H1 (cell line): ENCODE measurements around the gene USP38. TPM values are rescaled to one million over a fixed set of nuclear protein-coding genes. Genes with fewer than 3 reads are reported as not detected.

Experiments used
- CTCF ChIA-PET: fragments of 300-600 bp; sonication (Branson Sonifier 250); formaldehyde crosslinking; loops from one replicate; lab custom pipeline; 2021; ENCODE audit not compliant: partially characterized antibody; lab: Charles Lee
- POLR2A ChIA-PET: fragments of 300-600 bp; sonication (Branson Sonifier 250); formaldehyde crosslinking; loops from one replicate; lab custom pipeline; 2021; ENCODE audit warnings: inconsistent platforms; ENCODE audit not compliant: partially characterized antibody; lab: Charles Lee
- DNase-seq, 2 experiments: peaks; one replicate each; pipeline versions ENCODE4 v3.0.0 to v3.0.0-alpha.2; 2010 to 2022; ENCODE audit warnings: low spot score in 2 of 2, low read depth in 1 of 2, mixed read lengths in 1 of 2
- FAIRE-seq: peaks from 2 replicates; lab custom pipeline; 2011; peaks lifted over from hg19 to GRCh38; lab: Jason Lieb, UNC
- H2AFZ ChIP-seq: 2 replicates; pipeline ENCODE4 v1.8.1; 2012; ENCODE audit warnings: low read length, inconsistent platforms
- H2AK5ac ChIP-seq: 2 replicates; pipeline ENCODE4 v1.6.1; 2013; ENCODE audit warnings: low read depth, low read length
- H2BK120ac ChIP-seq: replicated peaks from 2 replicates; pipeline ENCODE3; 2013; ENCODE audit warnings: low read depth, low read length, inconsistent platforms
- H2BK12ac ChIP-seq: 2 replicates; pipeline ENCODE4 v1.6.1; 2013; ENCODE audit warnings: low read depth, low read length
- H2BK15ac ChIP-seq: 2 replicates; pipeline ENCODE4 v1.6.1; 2013; ENCODE audit warnings: low read length
- H2BK20ac ChIP-seq: 2 replicates; pipeline ENCODE4 v1.6.1; 2013; ENCODE audit warnings: low read length
- H2BK5ac ChIP-seq: 2 replicates; pipeline ENCODE4 v1.6.1; 2013; ENCODE audit warnings: low read depth, low read length
- H3K14ac ChIP-seq: 2 replicates; pipeline ENCODE4 v1.6.1; 2013; ENCODE audit warnings: inconsistent platforms; ENCODE audit not compliant: insufficient read length
- H3K18ac ChIP-seq: 2 replicates; pipeline ENCODE4 v1.6.1; 2013; ENCODE audit warnings: low read length; ENCODE audit errors: extremely low read depth
- H3K23ac ChIP-seq: 2 replicates; pipeline ENCODE4 v1.6.1; 2013; ENCODE audit warnings: inconsistent platforms; ENCODE audit not compliant: insufficient read length
- H3K23me2 ChIP-seq: 2 replicates; pipeline ENCODE4 v1.6.1; 2013; ENCODE audit warnings: low read depth, low read length
- H3K27ac ChIP-seq: 2 replicates; pipeline ENCODE4 v1.6.1; 2011; ENCODE audit warnings: low read depth, low read length, inconsistent platforms
- H3K27me3 ChIP-seq, 4 experiments: replicated peaks in 1 of 4; 1 replicate in 1 of 4; 2 replicates in 3 of 4; pipeline versions ENCODE4 v1.6.1 to v1.8.1; 2011 to 2013; ENCODE audit warnings: low read length in 3 of 4, mild to moderate bottlenecking in 3 of 4, inconsistent platforms in 2 of 4, mixed read lengths in 2 of 4, moderate library complexity in 1 of 4; ENCODE audit not compliant: control insufficient read depth in 3 of 4, insufficient read depth in 3 of 4; ENCODE audit errors: extremely low read depth in 1 of 4
- H3K36me3 ChIP-seq, 4 experiments: 2 replicates each; pipeline versions ENCODE4 v1.6.1 to v1.8.1; 2011 to 2013; ENCODE audit warnings: mild to moderate bottlenecking in 4 of 4, low read length in 3 of 4, moderate library complexity in 2 of 4, control low read depth in 1 of 4, inconsistent platforms in 1 of 4; ENCODE audit not compliant: insufficient read depth in 4 of 4, control insufficient read depth in 2 of 4
- H3K4ac ChIP-seq: replicated peaks from 2 replicates; pipeline ENCODE3; 2013; ENCODE audit warnings: low read length, low read depth, mixed read lengths, inconsistent platforms; ENCODE audit not compliant: insufficient read length
- H3K4me1 ChIP-seq, 4 experiments: replicated peaks in 1 of 4; 1 replicate in 1 of 4; 2 replicates in 3 of 4; pipeline versions ENCODE4 v1.6.1 to v1.8.1; 2011 to 2013; ENCODE audit warnings: low read length in 3 of 4, inconsistent platforms in 2 of 4, mixed read lengths in 1 of 4; ENCODE audit not compliant: insufficient read depth in 4 of 4, control insufficient read depth in 3 of 4
- H3K4me2 ChIP-seq, 2 experiments: 2 replicates each; pipeline versions ENCODE4 v1.6.1 to v1.8.1; 2011 to 2013; ENCODE audit warnings: low read depth in 2 of 2, low read length in 2 of 2, control low read depth in 1 of 2, inconsistent platforms in 1 of 2, mild to moderate bottlenecking in 1 of 2; ENCODE audit not compliant: insufficient read depth in 1 of 2
- H3K4me3 ChIP-seq, 4 experiments: fragments of 200-600, 300-600 bp in 1 of 4; sonication (generic), shearing (Covaris generic), sonication (Bioruptor Twin) in 1 of 4; 2 replicates each; pipeline versions ENCODE4 v1.5.1 to v1.8.1; 2011 to 2016; ENCODE audit warnings: low read length in 4 of 4, low read depth in 3 of 4, control low read depth in 2 of 4, inconsistent platforms in 2 of 4, mild to moderate bottlenecking in 2 of 4, mixed read lengths in 1 of 4, moderate library complexity in 1 of 4; ENCODE audit not compliant: insufficient read depth in 2 of 4; ENCODE audit errors: extremely low read depth in 1 of 4
- H3K56ac ChIP-seq: replicated peaks from 2 replicates; pipeline ENCODE3; 2013; ENCODE audit warnings: low read depth, mild to moderate bottlenecking, mixed read lengths, low read length, inconsistent platforms; ENCODE audit not compliant: insufficient read length
- H3K79me1 ChIP-seq: 2 replicates; pipeline ENCODE4 v1.6.1; 2013; ENCODE audit warnings: low read depth, low read length, control low read depth
- H3K79me2 ChIP-seq, 2 experiments: 2 replicates each; pipeline versions ENCODE4 v1.6.1 to v1.8.1; 2012 to 2013; ENCODE audit warnings: low read length in 2 of 2, mild to moderate bottlenecking in 2 of 2, inconsistent platforms in 1 of 2; ENCODE audit not compliant: insufficient read depth in 2 of 2, control insufficient read depth in 1 of 2
- H3K9ac ChIP-seq, 4 experiments: replicated peaks in 1 of 4; 1 replicate in 1 of 4; 2 replicates in 3 of 4; pipeline versions ENCODE4 v1.6.1 to v1.8.1; 2011 to 2013; ENCODE audit warnings: low read depth in 3 of 4, low read length in 3 of 4, control low read depth in 2 of 4, mild to moderate bottlenecking in 2 of 4, moderate library complexity in 2 of 4, inconsistent platforms in 1 of 4; ENCODE audit errors: extremely low read depth in 1 of 4
- H3K9me3 ChIP-seq, 2 experiments: 2 replicates each; pipeline versions ENCODE4 v1.6.1 to v1.8.1; 2012 to 2013; ENCODE audit warnings: mild to moderate bottlenecking in 2 of 2, moderate library complexity in 2 of 2, control low read depth in 1 of 2, inconsistent platforms in 1 of 2, low read depth in 1 of 2, low read length in 1 of 2, mixed read lengths in 1 of 2; ENCODE audit not compliant: insufficient read depth in 2 of 2
- H4K20me1 ChIP-seq, 2 experiments: replicated peaks in 1 of 2; 2 replicates each; pipeline versions ENCODE3 to v1.8.1; 2011 to 2013; ENCODE audit warnings: inconsistent platforms in 2 of 2, low read length in 2 of 2, mild to moderate bottlenecking in 1 of 2; ENCODE audit not compliant: insufficient read depth in 2 of 2, control insufficient read depth in 1 of 2
- H4K5ac ChIP-seq: 2 replicates; pipeline ENCODE4 v1.6.1; 2013; ENCODE audit warnings: low read length, low read depth, mixed read lengths, inconsistent platforms; ENCODE audit not compliant: insufficient read length
- H4K8ac ChIP-seq: 2 replicates; pipeline ENCODE4 v1.8.0; 2013; ENCODE audit warnings: mild to moderate bottlenecking, moderate library complexity, low read length, inconsistent platforms; ENCODE audit not compliant: insufficient read depth; ENCODE audit errors: extremely low read depth
- H4K91ac ChIP-seq: replicated peaks from 2 replicates; pipeline ENCODE3; 2013; ENCODE audit warnings: low read length, mixed read lengths, inconsistent platforms; ENCODE audit not compliant: insufficient read length
- TBP ChIP-seq: IDR thresholded peaks from 2 replicates; pipeline ENCODE4 v1.6.1; 2011; ENCODE audit warnings: low read depth, low read length, improper control_type of control experiment
- WGBS, 2 experiments: shearing (Covaris generic) in 1 of 2; methylation state at CpG; one replicate each; pipeline versions ENCODE4 v1.1.6 to v1.1.7; 2013 to 2015; ENCODE audit warnings: low lambda C conversion rate in 2 of 2, mixed read lengths in 2 of 2, inconsistent platforms in 1 of 2, low coverage in 1 of 2, missing lambda C conversion rate in 1 of 2; ENCODE audit not compliant: insufficient replicate concordance in 2 of 2, insufficient coverage in 1 of 2, insufficient read length in 1 of 2; ENCODE audit errors: extremely low coverage in 1 of 2, missing lambda C conversion rate in 1 of 2; 5-methylcytosine and 5-hydroxymethylcytosine counted together
- polyA plus RNA-seq, 7 experiments: library from polyadenylated mRNA; depleted of rRNA in 3 of 7; stranded (reverse) in 5 of 7; unstranded in 2 of 7; fragments of >200 nt in 5 of 7; fragments of 200-250 nt in 2 of 7; gene quantifications; 1 replicate in 5 of 7; 2 replicates in 1 of 7; 4 replicates in 1 of 7; pipeline versions ENCODE4 v1.2.1 to v1.2.3, GENCODE V29; 2011 to 2013; ENCODE audit warnings: missing spikeins in 2 of 7, mixed read lengths in 2 of 7
- total RNA-seq: library from RNA; stranded (reverse); fragmentation: NEBNext Ultra II Directional; extraction: Animal tissue kit (Norgen Biotek cat#: 25700); gene quantifications from 2 replicates; pipeline ENCODE4 v1.2.1, GENCODE V29; 2021

USP38 gene
- total and polyA plus RNA-seq, 2 of the 8 experiments (the other 6 are each of a cell fraction or from before 2014, with no cell fraction given): 3.2 to 10.5 TPM

GRCh38 chr4:143156853-143157252 lies 27.9 kb upstream of the USP38 start:
- Histone ChIP-seq H3K18ac (no peak overlapping the region), H3K4me2 (no peak overlapping the region), H4K91ac (no peak overlapping the region), H3K36me3 (no peaks in the 10 kb centered on the region), H4K5ac (no peak overlapping the region), H3K9me3 (peaks cover 0 to 10% of the 10 kb centered on the region in 2 experiments; a peak in 1 of 4 replicates), H4K20me1 (no peaks in the 10 kb centered on the region), H2AK5ac (no peak overlapping the region), H3K79me1 (no peaks in the 10 kb centered on the region), H3K23ac (no peak overlapping the region), H3K56ac (no peak overlapping the region), H2BK20ac (no peak overlapping the region), H3K4me3 (no peak overlapping the region), H2BK12ac (no peak overlapping the region), H3K23me2 (no peaks in the 10 kb centered on the region), H2BK5ac (no peak overlapping the region), H3K79me2 (no peaks in the 10 kb centered on the region), H2BK15ac (no peak overlapping the region), H3K27ac (no peak overlapping the region), H3K4me1 (no peaks in the 10 kb centered on the region), H2BK120ac (no peak overlapping the region), H4K8ac (no peak overlapping the region), H2AFZ (no peak overlapping the region), H3K9ac (no peak overlapping the region), H3K14ac (no peak overlapping the region), H3K27me3 (no peaks in the 10 kb centered on the region), H3K4ac (no peak overlapping the region)
- no peak for TF ChIP-seq TBP
- ChIA-PET POLR2A (no interaction called here), CTCF (no interaction called here)
- 96% methylated on average over 2 of the region's 2 CpGs; no CpG with 5 or more reads in 1 of the 2 experiments for WGBS, 2 experiments
- DNase-seq (no peak), FAIRE-seq (no peak)
